Caco-2 (cell line): ENCODE data around the gene PALM3. TPM values are rescaled to one million over a fixed set of nuclear protein-coding genes. Genes with fewer than 3 reads are reported as not detected.

Experiments
- BruUV-seq: library from RNA; stranded (reverse); fragments of 400-500 nt; replicated peaks from 2 replicates; lab custom pipeline; 2021; lab: Mats Ljungman, UMichigan
- CTCF ChIA-PET: fragments of 300-600 bp; sonication (Branson Sonifier 250); formaldehyde crosslinking; loops from one replicate; lab custom pipeline; 2022; ENCODE audit warnings: antibody characterized with exemption; lab: Charles Lee
- POLR2A ChIA-PET: fragments of 300-600 bp; sonication (Branson Sonifier 250); formaldehyde crosslinking; loops from one replicate; lab custom pipeline; 2022; ENCODE audit warnings: antibody characterized with exemption; lab: Charles Lee
- DNase-seq, 2 experiments: peaks; one replicate each; pipeline versions ENCODE4 v3.0.0 to v3.0.0-alpha.2; 2020 to 2022
- H3K27me3 ChIP-seq: replicated peaks from 2 replicates; pipeline ENCODE4 v1.6.0; 2011; ENCODE audit warnings: low read length; ENCODE audit not compliant: control insufficient read depth, insufficient read depth
- H3K36me3 ChIP-seq: 2 replicates; pipeline ENCODE4 v1.5.1; 2011; ENCODE audit warnings: low read length; ENCODE audit not compliant: control insufficient read depth, insufficient read depth
- H3K4me1 ChIP-seq: fragments of 250-450 bp; sonication (Bioruptor Pico); 2 replicates; pipeline ENCODE4 v1.5.1; 2020; ENCODE audit warnings: mild to moderate bottlenecking
- H3K4me3 ChIP-seq: 2 replicates; pipeline ENCODE4 v1.5.1; 2011; ENCODE audit warnings: low read depth, mild to moderate bottlenecking, control low read depth, low read length
- H3K9me3 ChIP-seq: fragments of 250-450 bp; sonication (Bioruptor Pico); 2 replicates; pipeline ENCODE4 v1.5.1; 2020; ENCODE audit warnings: mild to moderate bottlenecking, moderate library complexity
- H3K27ac Mint-ChIP-seq: one replicate; pipeline ENCODE4 v1.8.0; 2022; ENCODE audit warnings: mixed read lengths; ENCODE audit not compliant: unreplicated experiment
- H3K27me3 Mint-ChIP-seq: one replicate; pipeline ENCODE4 v1.8.0; 2022; ENCODE audit warnings: mixed read lengths; ENCODE audit not compliant: insufficient read depth, unreplicated experiment
- H3K36me3 Mint-ChIP-seq: one replicate; pipeline ENCODE4 v1.8.0; 2022; ENCODE audit warnings: mild to moderate bottlenecking, mixed read lengths; ENCODE audit not compliant: insufficient read depth, unreplicated experiment
- H3K4me1 Mint-ChIP-seq: one replicate; pipeline ENCODE4 v1.8.0; 2022; ENCODE audit warnings: low read depth, mixed read lengths; ENCODE audit not compliant: unreplicated experiment
- H3K4me3 Mint-ChIP-seq: one replicate; pipeline ENCODE4 v1.8.0; 2022; ENCODE audit warnings: mild to moderate bottlenecking, moderate library complexity, mixed read lengths; ENCODE audit not compliant: unreplicated experiment
- H3K9me3 Mint-ChIP-seq: one replicate; pipeline ENCODE4 v1.8.0; 2022; ENCODE audit warnings: mixed read lengths; ENCODE audit not compliant: unreplicated experiment
- CTCF ChIP-seq, 2 experiments: fragments of 200-600 bp in 1 of 2; IDR thresholded peaks; 1 replicate in 1 of 2; 2 replicates in 1 of 2; pipeline versions ENCODE4 v1.5.1 to v1.8.0; 2011 to 2022; ENCODE audit warnings: antibody characterized with exemption in 1 of 2, control low read depth in 1 of 2, inconsistent platforms in 1 of 2, low read depth in 1 of 2, low read length in 1 of 2, mild to moderate bottlenecking in 1 of 2, moderate library complexity in 1 of 2; ENCODE audit not compliant: insufficient read depth in 1 of 2, severe bottlenecking in 1 of 2, unreplicated experiment in 1 of 2
- intact Hi-C: fragments of 100-400 bp; cut with micrococcal nuclease; formaldehyde crosslinking; loops from one replicate; pipeline ENCODE4 v1.10.0; 2022; ENCODE audit not compliant: unreplicated experiment
- total RNA-seq: library from RNA; stranded (reverse); gene quantifications from 2 replicates; pipeline ENCODE4 v1.2.3, GENCODE V29; 2022

The PALM3 gene
- total RNA-seq, 1 experiment from 2014 or later: 25.9 TPM

- TF ChIP-seq CTCF (IDR thresholded peaks at IDR 0.05; ENCODE audit: insufficient read depth in 1 of 2, low read depth in 1 of 2, low read length in 1 of 2, severe bottlenecking in 1 of 2, unreplicated experiment in 1 of 2): no peak
- ChIA-PET POLR2A (no interaction called here), CTCF (no interaction called here)
- DNase-seq: no peak
- intact Hi-C loops: no loop called here
- H3K9me3 Mint-ChIP-seq: no peaks in the 10 kb centered on the region
- no peaks in the 10 kb centered on the region for H3K36me3 ChIP-seq
- peaks cover 35% of the 10 kb centered on the region for H3K4me1 ChIP-seq
- H3K27me3 ChIP-seq: no peaks in the 10 kb centered on the region
- H3K36me3 Mint-ChIP-seq: peaks cover 7% of the 10 kb centered on the region
- BruUV-seq: no TSS peak
- no peak overlapping the region for H3K27ac Mint-ChIP-seq
- no peak overlapping the region for H3K4me3 Mint-ChIP-seq
- no peaks in the 10 kb centered on the region for H3K27me3 Mint-ChIP-seq
- peaks cover 14% of the 10 kb centered on the region for H3K4me1 Mint-ChIP-seq
- H3K4me3 ChIP-seq: no peak overlapping the region
- no peaks in the 10 kb centered on the region for H3K9me3 ChIP-seq
These were observed 1.2 kb upstream of the PALM3 start for GRCh38 chr19:14063105-14063504.

GRCh38 chr19:14062558-14062855 is 631 bp upstream of the PALM3 start:
- ChIA-PET CTCF (interaction anchor here (1.4 kb wide), 1 partner anchor 10 kb away, joined by 3 read pairs; the partner anchor contains the start of gene MISP3), POLR2A (no interaction called here)
- Histone ChIP-seq H3K27me3 (no peaks in the 10 kb centered on the region), H3K4me1 (peaks cover 35% of the 10 kb centered on the region), H3K36me3 (no peaks in the 10 kb centered on the region), H3K9me3 (no peaks in the 10 kb centered on the region), H3K4me3 (no peak overlapping the region; the same call in 1 of the 2 replicates)
- BruUV-seq: no TSS peak
- no peak for TF ChIP-seq CTCF (IDR thresholded peaks at IDR 0.05; ENCODE audit: insufficient read depth in 1 of 2, low read depth in 1 of 2, low read length in 1 of 2, severe bottlenecking in 1 of 2, unreplicated experiment in 1 of 2)
- Mint-ChIP-seq H3K27me3 (no peaks in the 10 kb centered on the region), H3K9me3 (no peaks in the 10 kb centered on the region), H3K36me3 (peaks cover 7% of the 10 kb centered on the region), H3K4me1 (peaks cover 14% of the 10 kb centered on the region), H3K27ac (no peak overlapping the region), H3K4me3 (peak overlapping the region; percentile 60)
- no peak for DNase-seq
- intact Hi-C loops: no loop called here

GRCh38 chr19:14061081-14061749 is 661 bp downstream of the PALM3 start:
- no peaks in the 10 kb centered on the region for H3K9me3 Mint-ChIP-seq
- no peak for TF ChIP-seq CTCF (IDR thresholded peaks at IDR 0.05; ENCODE audit: insufficient read depth in 1 of 2, low read depth in 1 of 2, low read length in 1 of 2, severe bottlenecking in 1 of 2, unreplicated experiment in 1 of 2)
- Histone ChIP-seq H3K4me1 (peaks cover 35% of the 10 kb centered on the region), H3K9me3 (no peaks in the 10 kb centered on the region), H3K27me3 (no peaks in the 10 kb centered on the region), H3K4me3 (peak overlapping the region; percentile 26), H3K36me3 (no peaks in the 10 kb centered on the region; the same call in 1 of the 2 replicates)
- peak in 1 of 2 experiments; percentile 54 for DNase-seq
- H3K4me1 Mint-ChIP-seq: peaks cover 14% of the 10 kb centered on the region
- TSS peak; percentile 76 for BruUV-seq
- intact Hi-C loops: no loop called here
- ChIA-PET POLR2A (no interaction called here), CTCF (interaction anchor here (0.8 to 1.8 kb wide), 3 partner anchors 11 to 1242 kb away, joined by 3 to 7 read pairs (median 6); partner anchors contain the start of gene MISP3)
- H3K36me3 Mint-ChIP-seq: peaks cover 7% of the 10 kb centered on the region
- no peaks in the 10 kb centered on the region for H3K27me3 Mint-ChIP-seq
- peak overlapping the region; percentile 60 for H3K4me3 Mint-ChIP-seq
- peak overlapping the region; percentile 68 for H3K27ac Mint-ChIP-seq
